Tibial nerve (tissue), 4 donors: Measurements from ENCODE around the gene CRB2. TPM values are rescaled to one million over a fixed set of nuclear protein-coding genes. Genes with fewer than 3 reads are reported as not detected.

Experiments used
- DNase-seq, 2 donors: peaks; one replicate each; pipeline ENCODE4 v3.0.0-alpha.2; 2019; ENCODE audit warnings: low spot score in 2 of 2
- H3K27ac ChIP-seq, 4 donors: fragments of 200-600 bp; sonication (generic) in 3 of 4; one replicate each; pipeline ENCODE4 v1.5.1; 2017 to 2019; ENCODE audit warnings: mild to moderate bottlenecking in 1 of 4
- H3K27me3 ChIP-seq, 2 donors: fragments of 200-600 bp; sonication (generic) in 1 of 2; one replicate each; pipeline versions ENCODE4 v1.5.1 to v1.6.0; 2017 to 2019
- H3K36me3 ChIP-seq, 3 donors: fragments of 200-600 bp; sonication (generic); one replicate each; pipeline ENCODE4 v1.5.1; 2018 to 2019
- H3K4me1 ChIP-seq, 4 donors: fragments of 200-600 bp; sonication (generic) in 3 of 4; one replicate each; pipeline ENCODE4 v1.5.1; 2017 to 2019
- H3K4me3 ChIP-seq, 4 donors: fragments of 200-600 bp; sonication (generic) in 3 of 4; one replicate each; pipeline ENCODE4 v1.5.1; 2017 to 2019; ENCODE audit warnings: mild to moderate bottlenecking in 1 of 4, moderate library complexity in 1 of 4
- H3K9me3 ChIP-seq, 4 donors: fragments of 200-600 bp; sonication (generic) in 3 of 4; one replicate each; pipeline ENCODE4 v1.5.1; 2017 to 2019
- EP300 ChIP-seq, 2 donors: sonication (generic); formaldehyde crosslinking; IDR thresholded peaks; one replicate each; pipeline ENCODE4 v1.6.1; 2017; ENCODE audit warnings: antibody characterized with exemption in 2 of 2, mild to moderate bottlenecking in 1 of 2
- POLR2A ChIP-seq, 2 donors: fragments of 450-650 bp; IDR thresholded peaks; one replicate each; pipeline ENCODE4 v1.6.1; 2017; ENCODE audit warnings: antibody characterized with exemption in 2 of 2, mild to moderate bottlenecking in 2 of 2, moderate library complexity in 2 of 2
- WGBS, 2 donors: methylation state at CpG; one replicate each; pipeline ENCODE4 v1.1.5; 2018; 5-methylcytosine and 5-hydroxymethylcytosine counted together
- total RNA-seq, 4 donors: library from RNA; depleted of rRNA; stranded (reverse); fragments of >200 nt; gene quantifications; one replicate each; pipeline ENCODE4 v1.1.0, GENCODE V29; 2016
- TF ChIP-seq, protein P1 (sequence below), 5 experiments: fragments of 200-600 bp in 3 of 5; fragments of 450-650 bp in 2 of 5; sonication (generic) in 3 of 5; IDR thresholded peaks; one replicate each; pipeline ENCODE4 v1.5.1; 2016 to 2019; ENCODE audit warnings: antibody characterized with exemption in 5 of 5, mild to moderate bottlenecking in 3 of 5, moderate library complexity in 2 of 5

CRB2 gene
- total RNA-seq, 4 donors from 2014 or later, result under 0.01 to 0.44 TPM; not detected in 2

DNA sequence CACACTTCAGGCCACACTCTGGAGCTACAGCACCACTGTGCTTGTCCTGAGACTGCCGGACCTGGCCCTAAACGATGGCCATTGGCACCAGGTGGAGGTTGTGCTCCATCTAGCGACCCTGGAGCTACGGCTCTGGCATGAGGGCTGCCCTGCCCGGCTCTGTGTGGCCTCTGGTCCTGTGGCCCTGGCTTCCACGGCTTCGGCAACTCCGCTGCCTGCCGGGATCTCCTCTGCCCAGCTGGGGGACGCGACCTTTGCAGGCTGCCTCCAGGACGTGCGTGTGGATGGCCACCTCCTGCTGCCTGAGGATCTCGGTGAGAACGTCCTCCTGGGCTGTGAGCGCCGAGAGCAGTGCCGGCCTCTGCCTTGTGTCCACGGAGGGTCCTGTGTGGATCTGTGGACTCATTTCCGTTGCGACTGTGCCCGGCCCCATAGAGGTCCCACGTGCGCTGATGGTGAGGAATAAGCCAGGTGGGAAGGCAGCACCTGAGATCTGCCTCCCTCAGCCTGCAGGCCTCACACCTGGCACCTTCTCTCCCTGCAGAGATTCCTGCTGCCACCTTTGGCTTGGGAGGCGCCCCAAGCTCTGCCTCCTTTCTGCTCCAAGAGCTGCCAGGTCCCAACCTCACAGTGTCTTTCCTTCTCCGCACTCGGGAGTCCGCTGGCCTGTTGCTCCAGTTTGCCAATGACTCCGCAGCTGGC is 14.7 kb downstream of the CRB2 start:
- TF ChIP-seq, protein P1, sequence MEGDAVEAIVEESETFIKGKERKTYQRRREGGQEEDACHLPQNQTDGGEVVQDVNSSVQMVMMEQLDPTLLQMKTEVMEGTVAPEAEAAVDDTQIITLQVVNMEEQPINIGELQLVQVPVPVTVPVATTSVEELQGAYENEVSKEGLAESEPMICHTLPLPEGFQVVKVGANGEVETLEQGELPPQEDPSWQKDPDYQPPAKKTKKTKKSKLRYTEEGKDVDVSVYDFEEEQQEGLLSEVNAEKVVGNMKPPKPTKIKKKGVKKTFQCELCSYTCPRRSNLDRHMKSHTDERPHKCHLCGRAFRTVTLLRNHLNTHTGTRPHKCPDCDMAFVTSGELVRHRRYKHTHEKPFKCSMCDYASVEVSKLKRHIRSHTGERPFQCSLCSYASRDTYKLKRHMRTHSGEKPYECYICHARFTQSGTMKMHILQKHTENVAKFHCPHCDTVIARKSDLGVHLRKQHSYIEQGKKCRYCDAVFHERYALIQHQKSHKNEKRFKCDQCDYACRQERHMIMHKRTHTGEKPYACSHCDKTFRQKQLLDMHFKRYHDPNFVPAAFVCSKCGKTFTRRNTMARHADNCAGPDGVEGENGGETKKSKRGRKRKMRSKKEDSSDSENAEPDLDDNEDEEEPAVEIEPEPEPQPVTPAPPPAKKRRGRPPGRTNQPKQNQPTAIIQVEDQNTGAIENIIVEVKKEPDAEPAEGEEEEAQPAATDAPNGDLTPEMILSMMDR (IDR thresholded peaks at IDR 0.05), result no peak
- TF ChIP-seq EP300 (IDR thresholded peaks at IDR 0.05) (no peak), POLR2A (IDR thresholded peaks at IDR 0.05) (no peak)
- Histone ChIP-seq H3K4me3 (no peak overlapping the region), H3K27ac (no peak overlapping the region), H3K4me1 (peaks cover 0 to 27% (median 1%) of the 10 kb centered on the region in 4 donors), H3K27me3 (peaks cover 0 to 76% of the 10 kb centered on the region in 2 donors), H3K36me3 (no peaks in the 10 kb centered on the region), H3K9me3 (no peaks in the 10 kb centered on the region)
- DNase-seq, result no peak
- 82 to 87% methylated on average over 22 to 25 of the region's 29 CpGs for WGBS, 2 donors

DNA sequence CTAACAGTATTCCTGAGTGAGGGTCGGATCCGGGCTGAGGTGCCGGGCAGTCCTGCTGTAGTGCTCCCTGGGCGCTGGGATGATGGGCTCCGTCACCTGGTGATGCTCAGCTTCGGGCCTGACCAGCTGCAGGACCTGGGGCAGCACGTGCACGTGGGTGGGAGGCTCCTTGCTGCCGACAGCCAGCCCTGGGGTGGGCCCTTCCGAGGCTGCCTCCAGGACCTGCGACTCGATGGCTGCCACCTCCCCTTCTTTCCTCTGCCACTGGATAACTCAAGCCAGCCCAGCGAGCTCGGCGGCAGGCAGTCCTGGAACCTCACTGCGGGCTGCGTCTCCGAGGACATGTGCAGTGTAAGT is 15.2 kb downstream of the CRB2 start:
- Histone ChIP-seq H3K27ac (no peak overlapping the region), H3K9me3 (no peaks in the 10 kb centered on the region), H3K4me3 (no peak overlapping the region), H3K36me3 (no peaks in the 10 kb centered on the region), H3K27me3 (peaks cover 0 to 80% of the 10 kb centered on the region in 2 donors), H3K4me1 (peaks cover 0 to 32% (median 3%) of the 10 kb centered on the region in 4 donors)
- no peak for TF ChIP-seq EP300 (IDR thresholded peaks at IDR 0.05)
- TF ChIP-seq, protein P1 (IDR thresholded peaks at IDR 0.05), result no peak
- TF ChIP-seq POLR2A (IDR thresholded peaks at IDR 0.05), result no peak
- WGBS, 2 donors, result 80 to 82% methylated on average over 1 to 7 of the region's 18 CpGs
- DNase-seq, result no peak

DNA sequence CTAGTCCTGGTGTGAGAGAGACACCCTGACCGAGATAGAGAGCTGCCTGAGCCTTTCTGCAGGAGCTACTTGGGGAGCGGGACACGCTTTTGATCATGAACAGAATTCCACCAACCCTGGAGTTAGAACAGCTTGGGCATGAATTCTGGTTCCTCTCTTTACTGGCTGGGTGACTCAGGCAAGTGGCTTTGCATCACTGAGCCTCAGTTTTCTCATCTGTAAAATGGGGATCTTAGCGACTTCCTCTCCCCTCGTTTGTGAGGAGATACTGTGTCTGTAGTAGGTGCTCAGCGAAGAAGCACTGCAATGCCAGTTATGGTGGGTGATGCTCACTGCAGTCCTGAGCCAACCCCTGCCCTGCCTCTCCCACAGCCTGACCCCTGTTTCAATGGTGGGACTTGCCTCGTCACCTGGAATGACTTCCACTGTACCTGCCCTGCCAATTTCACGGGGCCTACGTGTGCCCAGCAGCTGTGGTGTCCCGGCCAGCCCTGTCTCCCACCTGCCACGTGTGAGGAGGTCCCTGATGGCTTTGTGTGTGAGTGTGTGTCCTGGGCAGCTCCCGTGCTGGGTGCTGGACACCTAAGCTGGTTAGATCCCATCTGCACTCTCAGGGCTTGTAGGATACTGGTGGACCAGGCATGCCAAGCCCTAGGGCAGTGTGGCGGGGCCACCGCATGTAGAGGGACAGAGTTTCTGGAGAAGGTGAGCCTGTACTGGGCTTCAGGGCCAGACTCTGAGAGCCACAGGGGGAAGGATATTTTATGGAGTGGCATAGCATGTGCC is 16.0 kb downstream of the CRB2 start:
- H3K27me3 ChIP-seq, result peaks cover 0 to 88% of the 10 kb centered on the region in 2 donors
- no peaks in the 10 kb centered on the region for H3K36me3 ChIP-seq
- peaks cover 0 to 40% (median 3%) of the 10 kb centered on the region in 4 donors for H3K4me1 ChIP-seq
- TF ChIP-seq EP300 (IDR thresholded peaks at IDR 0.05), result no peak
- no peak for TF ChIP-seq POLR2A (IDR thresholded peaks at IDR 0.05)
- TF ChIP-seq, protein P1 (IDR thresholded peaks at IDR 0.05), result no peak
- H3K27ac ChIP-seq, result no peak overlapping the region
- H3K4me3 ChIP-seq, result no peak overlapping the region
- no peaks in the 10 kb centered on the region for H3K9me3 ChIP-seq
- 84 to 90% methylated on average over 11 to 14 of the region's 14 CpGs for WGBS, 2 donors
- no peak for DNase-seq

DNA sequence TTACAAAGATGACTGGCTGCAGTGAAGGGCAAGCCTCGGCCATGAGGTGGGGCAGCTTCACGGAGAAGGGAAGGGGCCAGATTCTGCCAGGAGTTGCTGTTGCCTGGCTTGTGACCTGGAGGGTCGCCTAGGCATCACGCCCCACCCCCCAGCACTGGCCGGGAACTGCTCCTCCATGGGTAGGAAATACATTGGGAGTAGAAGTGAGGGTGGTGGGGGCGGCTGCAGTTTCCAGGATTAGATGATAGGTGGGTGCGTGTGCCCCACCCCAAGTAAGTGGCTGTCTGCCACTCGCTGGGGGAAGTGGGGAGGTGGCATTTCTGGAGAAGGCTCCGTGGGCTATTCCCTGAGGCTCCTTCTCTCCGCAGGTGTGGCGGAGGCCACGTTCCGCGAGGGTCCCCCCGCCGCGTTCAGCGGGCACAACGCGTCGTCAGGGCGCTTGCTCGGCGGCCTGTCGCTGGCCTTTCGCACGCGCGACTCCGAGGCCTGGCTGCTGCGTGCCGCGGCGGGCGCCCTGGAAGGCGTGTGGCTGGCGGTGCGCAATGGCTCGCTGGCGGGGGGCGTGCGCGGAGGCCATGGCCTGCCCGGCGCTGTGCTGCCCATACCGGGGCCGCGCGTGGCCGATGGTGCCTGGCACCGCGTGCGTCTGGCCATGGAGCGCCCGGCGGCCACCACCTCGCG is 16.9 kb downstream of the CRB2 start:
- TF ChIP-seq, protein P1 (IDR thresholded peaks at IDR 0.05), result no peak
- TF ChIP-seq EP300 (IDR thresholded peaks at IDR 0.05) (no peak), POLR2A (IDR thresholded peaks at IDR 0.05) (no peak)
- Histone ChIP-seq H3K27ac (no peak overlapping the region), H3K27me3 (peaks cover 0 to 85% of the 10 kb centered on the region in 2 donors), H3K36me3 (no peaks in the 10 kb centered on the region), H3K9me3 (no peaks in the 10 kb centered on the region), H3K4me3 (no peak overlapping the region), H3K4me1 (peaks cover 0 to 47% (median 5%) of the 10 kb centered on the region in 4 donors)
- DNase-seq, result no peak
- 35 to 60% methylated on average over 18 to 44 of the region's 58 CpGs for WGBS, 2 donors
